C1 segment of cervical spinal cord (tissue), 14 donors: ENCODE data around the gene RCN2.
"Not testable (repeated sequence)": the region's sequence is repeated elsewhere in the genome, so short reads cannot be mapped to it uniquely, and the experiment has no call there.

Experiments used
- DNase-seq, 14 donors: peaks; one replicate each; lab custom pipeline; 2025; lab: John Stamatoyannopoulos, UW

The RCN2 gene, protein sequence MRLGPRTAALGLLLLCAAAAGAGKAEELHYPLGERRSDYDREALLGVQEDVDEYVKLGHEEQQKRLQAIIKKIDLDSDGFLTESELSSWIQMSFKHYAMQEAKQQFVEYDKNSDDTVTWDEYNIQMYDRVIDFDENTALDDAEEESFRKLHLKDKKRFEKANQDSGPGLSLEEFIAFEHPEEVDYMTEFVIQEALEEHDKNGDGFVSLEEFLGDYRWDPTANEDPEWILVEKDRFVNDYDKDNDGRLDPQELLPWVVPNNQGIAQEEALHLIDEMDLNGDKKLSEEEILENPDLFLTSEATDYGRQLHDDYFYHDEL

GRCh38 chr15:76931397-76932134, at the start of gene RCN2:
RCN2 (plus strand) TSS chr15:76931749; CDS start chr15:76931842, 93 bp downstream.
- DNase-seq = peak; percentile 44 to 96 (median 88)

- no peak for DNase-seq
Observed at GRCh38 chr15:76885212-76885611, 46.3 kb upstream of the RCN2 start.

GRCh38 chr15:76887280-76888141, 44.0 kb upstream of the RCN2 start:
- DNase-seq = not testable (repeated sequence)

DNA sequence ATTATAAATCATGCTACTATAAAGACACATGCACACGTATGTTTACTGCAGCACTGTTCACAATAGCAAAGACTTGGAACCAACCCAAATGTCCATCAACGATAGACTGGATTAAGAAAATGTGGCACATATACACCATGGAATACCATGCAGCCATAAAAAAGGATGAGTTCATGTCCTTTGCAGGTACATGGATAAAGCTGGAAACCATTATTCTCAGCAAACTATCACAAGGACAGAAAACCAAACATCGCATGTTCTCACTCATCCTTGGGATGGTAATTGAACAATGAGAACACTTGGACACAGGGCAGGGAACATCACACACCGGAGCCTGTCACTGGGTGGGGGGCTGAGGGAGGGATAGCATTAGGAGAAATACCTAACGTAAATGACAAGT, 38.7 kb upstream of the RCN2 start:
- DNase-seq = not testable (repeated sequence)

GRCh38 chr15:76894174-76894573, 37.4 kb upstream of the RCN2 start:
- no peak for DNase-seq

- no peak for DNase-seq
Observed at GRCh38 chr15:76898102-76898501, 33.4 kb upstream of the RCN2 start.

DNA sequence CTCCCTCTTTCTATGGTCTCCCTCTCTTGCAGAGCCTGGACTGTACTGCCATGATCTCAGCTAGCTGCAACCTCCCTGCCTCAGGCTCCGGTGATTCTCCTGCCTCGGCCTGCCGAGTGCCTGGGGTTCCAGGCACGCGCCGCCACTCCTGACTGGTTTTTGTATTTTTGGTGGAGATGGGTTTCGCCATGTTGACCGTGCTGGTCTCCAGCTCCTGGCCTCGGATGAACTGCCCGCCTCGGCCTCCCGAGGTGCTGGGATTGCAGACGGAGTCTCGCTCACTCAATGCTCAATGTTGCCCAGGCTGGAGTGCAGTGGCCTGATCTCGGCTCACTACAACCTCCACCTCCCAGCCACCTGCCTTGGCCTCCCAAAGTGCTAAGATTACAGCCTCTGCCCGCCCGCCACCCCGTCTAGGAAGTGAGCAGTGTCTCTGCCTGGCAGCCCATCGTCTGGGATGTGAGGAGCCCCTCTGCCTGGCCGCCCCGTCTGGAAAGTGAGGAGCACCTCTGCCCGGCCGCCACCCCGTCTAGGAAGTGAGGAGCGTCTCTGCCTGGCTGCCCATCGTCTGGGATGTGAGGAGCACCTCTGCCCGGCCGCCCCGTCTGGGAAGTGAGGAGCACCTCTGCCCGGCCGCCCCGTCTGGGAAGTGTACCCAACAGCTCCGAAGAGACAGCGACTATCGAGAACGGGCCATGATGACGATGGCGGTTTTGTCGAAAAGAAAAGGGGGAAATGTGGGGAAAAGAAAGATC, 32.2 kb upstream of the RCN2 start:
- DNase-seq = not testable (repeated sequence)

GRCh38 chr15:76899931-76900310, 31.6 kb upstream of the RCN2 start:
- DNase-seq = not testable (repeated sequence)

DNA sequence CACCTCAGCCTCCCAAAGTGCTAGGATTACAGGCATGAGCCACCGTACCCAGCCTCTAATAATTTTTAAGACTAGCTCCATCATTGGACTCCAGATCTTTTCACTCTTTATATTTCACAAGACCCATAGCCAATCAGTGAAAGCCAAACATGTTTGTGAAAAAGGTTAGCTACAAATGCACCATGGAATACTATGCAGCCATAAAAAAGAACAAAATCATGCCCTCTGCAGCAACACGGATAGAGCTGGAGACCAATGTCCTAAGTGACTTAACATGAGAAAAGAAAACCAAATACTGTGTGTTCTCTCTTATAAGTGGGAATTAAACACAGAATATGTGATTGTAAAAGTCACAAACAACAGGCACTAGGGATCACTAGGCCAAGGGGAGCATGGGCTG, 29.6 kb upstream of the RCN2 start:
- DNase-seq = no peak

DNA sequence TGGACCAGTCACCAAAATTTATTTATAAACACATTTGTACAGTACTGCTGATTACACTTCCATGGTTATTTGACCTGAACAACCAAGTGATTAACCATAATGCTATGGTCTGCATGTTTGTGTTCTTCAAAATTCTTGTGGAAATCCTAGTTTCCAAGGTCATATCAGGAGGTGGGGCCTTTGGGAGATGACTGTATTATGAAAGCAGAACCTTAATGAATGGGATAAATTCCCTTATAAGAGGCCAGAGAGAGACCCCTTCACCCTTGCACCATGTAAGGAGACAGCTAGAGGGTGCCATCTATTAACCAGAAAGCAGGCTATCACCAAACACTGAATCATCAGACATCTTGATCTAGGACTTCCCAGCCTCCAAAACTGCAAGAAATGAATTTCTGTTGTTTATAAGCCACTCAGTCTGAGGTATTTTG, 28.3 kb upstream of the RCN2 start:
- DNase-seq = peak in 2 of 14 donors; percentile 1 to 29

GRCh38 chr15:76904461-76905012, 27.0 kb upstream of the RCN2 start:
- peak in 12 of 14 donors; percentile 10 to 69 (median 42) for DNase-seq

- peak; percentile 37 to 95 (median 88) for DNase-seq
Observed at GRCh38 chr15:76905013-76905839, 26.3 kb upstream of the RCN2 start, which contains the start of gene SCAPER. SCAPER (minus strand) TSS chr15:76905340; CDS start chr15:76883817, 21,523 bp downstream.

- peak in 1 of 14 donors; percentile 23 for DNase-seq
Observed at GRCh38 chr15:76905855-76906254, 25.7 kb upstream of the RCN2 start.

DNA sequence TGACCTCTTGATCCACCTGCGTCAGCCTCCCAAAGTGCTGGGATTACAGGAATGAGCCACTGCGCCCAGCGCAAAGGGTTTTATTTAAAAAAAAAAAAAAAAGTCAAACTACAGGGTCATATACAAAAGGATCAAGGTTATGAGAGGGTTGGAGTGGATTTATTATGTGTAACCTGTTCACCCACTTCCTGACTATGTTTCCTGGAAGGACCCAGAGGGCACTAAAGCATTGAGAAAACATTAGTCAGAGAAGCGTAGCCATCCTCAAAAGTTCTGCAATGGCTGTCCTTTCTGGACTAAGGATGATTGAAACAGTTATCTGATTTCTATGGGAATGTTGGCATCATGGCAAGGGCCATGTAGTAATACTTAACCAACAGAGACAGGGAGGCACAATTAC, 19.1 kb upstream of the RCN2 start:
- DNase-seq = no peak

- no peak for DNase-seq
Observed at GRCh38 chr15:76913737-76914136, 17.8 kb upstream of the RCN2 start.

- no peak for DNase-seq
Observed at GRCh38 chr15:76916369-76916768, 15.2 kb upstream of the RCN2 start.

- no peak for DNase-seq
Observed at GRCh38 chr15:76928201-76928600, 3.3 kb upstream of the RCN2 start.

- DNase-seq = no peak
Observed at GRCh38 chr15:76929011-76929760, 2.4 kb upstream of the RCN2 start.

DNA sequence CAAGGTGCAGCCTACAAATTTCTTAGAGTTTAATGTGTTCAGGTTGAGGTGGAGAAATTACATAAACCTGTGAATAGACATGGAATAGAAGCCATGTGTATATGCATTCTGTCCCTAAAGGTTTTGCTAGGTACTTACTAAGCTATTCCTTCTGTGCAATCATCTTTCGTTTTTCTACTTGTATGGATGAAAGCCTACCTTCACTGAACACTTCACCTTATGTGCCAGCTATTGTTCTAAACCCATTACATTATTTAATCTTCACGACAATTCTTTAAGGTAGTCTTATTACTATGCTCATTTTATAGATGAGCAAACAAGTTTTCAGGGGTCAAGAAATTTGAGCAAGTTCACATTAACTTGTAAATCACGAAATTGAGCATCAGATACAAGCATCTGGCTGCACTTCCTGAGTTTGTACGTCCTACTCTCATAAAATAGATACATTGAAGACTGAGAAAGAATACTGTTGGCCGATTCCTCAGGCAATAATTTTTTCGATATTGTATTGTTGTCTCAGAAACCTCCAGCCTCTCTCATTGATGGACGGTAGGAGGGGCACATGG, 635 bp upstream of the RCN2 start:
- DNase-seq = no peak
